GM12872 (cell line): ENCODE data around the gene EDN3.

ENCODE experiments used
- TF ChIP-seq, protein P1 (sequence below): IDR thresholded peaks from 3 replicates; pipeline ENCODE4 v1.5.1; 2011; ENCODE audit warnings: low read depth, mild to moderate bottlenecking, low read length, moderate library complexity; ENCODE audit not compliant: insufficient read depth

Gene EDN3

GRCh38 chr20:59328071-59328470 lies 27.7 kb downstream of the EDN3 start:
- TF ChIP-seq, protein P1, sequence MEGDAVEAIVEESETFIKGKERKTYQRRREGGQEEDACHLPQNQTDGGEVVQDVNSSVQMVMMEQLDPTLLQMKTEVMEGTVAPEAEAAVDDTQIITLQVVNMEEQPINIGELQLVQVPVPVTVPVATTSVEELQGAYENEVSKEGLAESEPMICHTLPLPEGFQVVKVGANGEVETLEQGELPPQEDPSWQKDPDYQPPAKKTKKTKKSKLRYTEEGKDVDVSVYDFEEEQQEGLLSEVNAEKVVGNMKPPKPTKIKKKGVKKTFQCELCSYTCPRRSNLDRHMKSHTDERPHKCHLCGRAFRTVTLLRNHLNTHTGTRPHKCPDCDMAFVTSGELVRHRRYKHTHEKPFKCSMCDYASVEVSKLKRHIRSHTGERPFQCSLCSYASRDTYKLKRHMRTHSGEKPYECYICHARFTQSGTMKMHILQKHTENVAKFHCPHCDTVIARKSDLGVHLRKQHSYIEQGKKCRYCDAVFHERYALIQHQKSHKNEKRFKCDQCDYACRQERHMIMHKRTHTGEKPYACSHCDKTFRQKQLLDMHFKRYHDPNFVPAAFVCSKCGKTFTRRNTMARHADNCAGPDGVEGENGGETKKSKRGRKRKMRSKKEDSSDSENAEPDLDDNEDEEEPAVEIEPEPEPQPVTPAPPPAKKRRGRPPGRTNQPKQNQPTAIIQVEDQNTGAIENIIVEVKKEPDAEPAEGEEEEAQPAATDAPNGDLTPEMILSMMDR, result no peak

- TF ChIP-seq, protein P1, result no peak
These were observed 31.4 kb downstream of the EDN3 start for GRCh38 chr20:59331721-59332329.

DNA sequence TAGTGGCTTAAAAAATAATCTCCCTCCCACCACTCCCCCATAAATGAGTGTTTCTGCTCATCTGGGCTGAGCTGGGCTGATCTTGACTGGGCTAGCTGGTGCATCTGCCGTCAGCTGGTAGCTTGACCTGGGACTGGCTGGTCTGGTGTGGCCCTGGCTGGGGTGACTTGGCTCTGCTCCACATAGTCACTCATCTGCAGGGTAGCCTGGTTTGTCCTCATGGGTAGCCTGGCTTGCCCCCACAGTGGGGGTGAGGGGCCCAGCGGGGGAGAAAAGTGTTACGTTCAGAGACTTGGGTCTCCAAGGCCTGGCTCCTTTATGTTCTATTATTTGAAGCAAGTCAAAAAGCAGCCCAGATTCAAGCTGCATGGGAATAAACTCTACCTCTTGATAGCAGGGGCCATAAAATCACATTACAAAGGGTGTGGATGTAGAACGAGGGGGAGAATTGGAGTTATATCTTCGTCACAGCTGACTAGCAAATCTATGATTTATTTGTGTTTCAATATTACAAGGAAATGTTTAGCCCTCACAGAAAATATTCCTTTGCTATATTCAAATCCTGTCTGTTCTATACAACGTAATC lies 32.9 kb downstream of the EDN3 start:
- TF ChIP-seq, protein P1, result no peak

GRCh38 chr20:59333951-59334350 lies 33.5 kb downstream of the EDN3 start:
- TF ChIP-seq, protein P1, result no peak

- TF ChIP-seq, protein P1, result no peak
These were observed 34.4 kb downstream of the EDN3 start for GRCh38 chr20:59334651-59335300.

GRCh38 chr20:59335377-59335776 lies 35.0 kb downstream of the EDN3 start:
- TF ChIP-seq, protein P1, result no peak

DNA sequence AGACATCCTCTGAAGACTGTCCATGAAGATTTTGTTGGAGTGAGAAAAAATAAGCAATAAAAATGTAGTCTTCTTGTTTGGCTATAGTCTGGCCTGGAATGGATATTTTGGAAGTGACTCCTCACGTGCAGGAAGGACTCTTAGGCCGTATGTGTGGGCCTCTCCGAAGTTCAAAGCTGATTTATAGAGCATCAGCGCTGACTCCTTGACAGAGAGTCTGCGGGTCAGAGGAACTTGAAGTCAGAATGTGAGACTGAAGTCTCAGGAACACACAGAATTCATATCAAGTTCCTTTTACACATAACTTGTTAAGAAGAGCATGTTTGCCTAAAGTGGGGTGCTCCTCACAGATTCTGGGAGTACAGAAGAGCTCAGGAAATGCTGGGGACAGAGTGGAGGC lies 36.1 kb downstream of the EDN3 start:
- TF ChIP-seq, protein P1, result no peak
